ENCODE results near the gene PCSK7. TPM values are rescaled to one million over a fixed set of nuclear protein-coding genes. Genes with fewer than 3 reads are reported as not detected.

PCSK7 gene
- total and polyA plus RNA-seq, 2 experiments from 2014 or later: 31.7 to 46.6 TPM

DNA sequence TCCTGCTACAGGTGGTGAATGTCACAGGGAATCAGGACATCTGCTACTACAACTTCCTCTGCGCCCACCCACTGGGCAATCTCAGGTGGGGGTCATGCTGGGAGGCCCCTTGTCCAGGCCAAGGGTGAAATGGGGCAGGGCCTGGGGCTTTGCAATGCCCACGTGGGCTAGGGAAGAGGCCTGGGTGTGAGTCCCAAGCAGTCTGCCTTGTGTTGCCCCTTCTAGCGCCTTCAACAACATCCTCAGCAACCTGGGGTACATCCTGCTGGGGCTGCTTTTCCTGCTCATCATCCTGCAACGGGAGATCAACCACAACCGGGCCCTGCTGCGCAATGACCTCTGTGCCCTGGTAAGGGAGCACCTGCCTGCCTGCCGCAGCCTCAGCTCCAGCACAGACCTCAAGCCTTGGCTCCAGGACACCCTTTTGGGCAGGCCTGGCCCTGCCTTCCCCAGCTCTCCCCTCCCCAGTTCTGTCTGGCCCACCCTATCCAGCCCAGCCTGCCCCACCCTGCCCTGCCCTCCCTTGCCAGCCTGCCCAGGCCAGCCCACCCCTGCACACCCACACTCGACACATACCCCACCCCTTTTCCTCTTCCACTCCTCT lies 41.8 kb downstream of the PCSK7 start:
- TF ChIP-seq, protein P1, sequence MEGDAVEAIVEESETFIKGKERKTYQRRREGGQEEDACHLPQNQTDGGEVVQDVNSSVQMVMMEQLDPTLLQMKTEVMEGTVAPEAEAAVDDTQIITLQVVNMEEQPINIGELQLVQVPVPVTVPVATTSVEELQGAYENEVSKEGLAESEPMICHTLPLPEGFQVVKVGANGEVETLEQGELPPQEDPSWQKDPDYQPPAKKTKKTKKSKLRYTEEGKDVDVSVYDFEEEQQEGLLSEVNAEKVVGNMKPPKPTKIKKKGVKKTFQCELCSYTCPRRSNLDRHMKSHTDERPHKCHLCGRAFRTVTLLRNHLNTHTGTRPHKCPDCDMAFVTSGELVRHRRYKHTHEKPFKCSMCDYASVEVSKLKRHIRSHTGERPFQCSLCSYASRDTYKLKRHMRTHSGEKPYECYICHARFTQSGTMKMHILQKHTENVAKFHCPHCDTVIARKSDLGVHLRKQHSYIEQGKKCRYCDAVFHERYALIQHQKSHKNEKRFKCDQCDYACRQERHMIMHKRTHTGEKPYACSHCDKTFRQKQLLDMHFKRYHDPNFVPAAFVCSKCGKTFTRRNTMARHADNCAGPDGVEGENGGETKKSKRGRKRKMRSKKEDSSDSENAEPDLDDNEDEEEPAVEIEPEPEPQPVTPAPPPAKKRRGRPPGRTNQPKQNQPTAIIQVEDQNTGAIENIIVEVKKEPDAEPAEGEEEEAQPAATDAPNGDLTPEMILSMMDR (IDR thresholded peaks at IDR 0.05; ENCODE audit: low read depth, low read length): no peak

DNA sequence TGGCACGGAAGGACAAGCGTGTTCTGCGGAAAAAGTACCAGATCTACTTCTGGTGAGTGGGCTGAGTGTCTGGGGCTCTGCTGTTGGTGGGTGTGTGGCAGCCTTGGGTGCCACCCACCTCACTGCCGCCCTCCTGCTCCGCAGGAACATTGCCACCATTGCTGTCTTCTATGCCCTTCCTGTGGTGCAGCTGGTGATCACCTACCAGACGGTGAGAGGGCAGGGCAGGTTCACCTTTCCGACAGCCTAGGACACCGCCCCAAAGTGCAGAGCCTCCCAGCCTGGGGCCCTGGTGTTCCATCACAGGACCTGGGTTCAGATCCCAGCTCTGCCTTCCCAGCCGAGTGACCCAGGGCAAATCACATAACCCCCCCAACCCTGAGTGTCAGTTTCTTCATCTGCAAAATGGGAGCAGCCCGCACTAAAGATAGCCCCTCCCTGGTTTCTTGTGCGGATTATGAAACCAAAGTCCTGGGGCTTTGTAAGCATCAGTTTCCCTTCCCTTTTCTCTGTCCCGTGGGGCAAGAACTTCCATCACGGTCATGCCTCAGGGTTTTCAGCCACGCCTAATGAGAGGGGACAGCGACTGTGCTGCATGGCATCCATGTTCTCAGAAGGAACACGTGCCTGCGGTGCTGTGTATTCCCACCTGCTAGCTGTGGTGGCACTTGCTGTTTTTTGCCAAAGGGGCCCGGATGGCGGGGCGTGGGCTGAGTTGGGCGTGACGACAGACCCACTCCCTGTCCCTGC lies 42.5 kb downstream of the PCSK7 start:
- TF ChIP-seq, protein P1 (IDR thresholded peaks at IDR 0.05; ENCODE audit: low read depth, low read length): no peak

More for the DNA sequence above, 41.8 kb downstream of the PCSK7 start:
- Histone ChIP-seq H3K4me1 (ENCODE audit: low read depth) (no peaks in the 10 kb centered on the region), H3K9me3 (ENCODE audit: low read depth) (no peaks in the 10 kb centered on the region), H3K4me3 (no peak overlapping the region), H3K36me3 (peaks cover 12% of the 10 kb centered on the region), H3K27ac (no peak overlapping the region), H3K27me3 (no peaks in the 10 kb centered on the region)
- DNase-seq (ENCODE audit: low read depth in 1 of 2, low spot score in 1 of 2): no peak

DNA sequence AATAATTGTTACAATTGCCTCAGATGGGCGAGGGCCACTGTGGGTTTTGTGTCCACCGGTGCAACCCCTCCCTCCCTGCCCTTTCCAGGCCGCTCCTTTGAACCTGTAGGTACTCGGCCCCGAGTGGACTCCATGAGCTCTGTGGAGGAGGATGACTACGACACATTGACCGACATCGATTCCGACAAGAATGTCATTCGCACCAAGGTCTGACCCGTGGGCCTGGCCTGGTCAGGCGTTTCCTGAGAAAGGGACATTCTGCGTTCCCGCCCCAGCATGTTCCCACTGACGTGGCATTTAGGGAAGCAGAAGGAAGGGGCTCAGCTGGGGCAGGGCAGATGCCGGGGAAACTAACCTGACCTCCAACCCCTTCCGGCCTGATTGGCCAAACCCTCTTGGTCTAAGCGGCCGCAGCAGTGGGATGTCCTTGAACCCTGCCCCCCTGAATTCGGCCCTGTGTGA lies 43.2 kb downstream of the PCSK7 start:
- Histone ChIP-seq H3K27ac (no peak overlapping the region), H3K4me1 (ENCODE audit: low read depth) (no peaks in the 10 kb centered on the region), H3K27me3 (no peaks in the 10 kb centered on the region), H3K36me3 (peaks cover 13% of the 10 kb centered on the region), H3K4me3 (no peak overlapping the region), H3K9me3 (ENCODE audit: low read depth) (no peaks in the 10 kb centered on the region)
- no peak for DNase-seq (ENCODE audit: low read depth in 1 of 2, low spot score in 1 of 2)
- TF ChIP-seq, protein P1 (IDR thresholded peaks at IDR 0.05; ENCODE audit: low read depth, low read length): no peak

More for the DNA sequence above, 42.5 kb downstream of the PCSK7 start:
- Histone ChIP-seq H3K36me3 (peaks cover 10% of the 10 kb centered on the region), H3K4me1 (ENCODE audit: low read depth) (no peaks in the 10 kb centered on the region), H3K9me3 (ENCODE audit: low read depth) (no peaks in the 10 kb centered on the region), H3K27me3 (no peaks in the 10 kb centered on the region), H3K27ac (no peak overlapping the region), H3K4me3 (no peak overlapping the region)
- no peak for DNase-seq (ENCODE audit: low read depth in 1 of 2, low spot score in 1 of 2)

DNA sequence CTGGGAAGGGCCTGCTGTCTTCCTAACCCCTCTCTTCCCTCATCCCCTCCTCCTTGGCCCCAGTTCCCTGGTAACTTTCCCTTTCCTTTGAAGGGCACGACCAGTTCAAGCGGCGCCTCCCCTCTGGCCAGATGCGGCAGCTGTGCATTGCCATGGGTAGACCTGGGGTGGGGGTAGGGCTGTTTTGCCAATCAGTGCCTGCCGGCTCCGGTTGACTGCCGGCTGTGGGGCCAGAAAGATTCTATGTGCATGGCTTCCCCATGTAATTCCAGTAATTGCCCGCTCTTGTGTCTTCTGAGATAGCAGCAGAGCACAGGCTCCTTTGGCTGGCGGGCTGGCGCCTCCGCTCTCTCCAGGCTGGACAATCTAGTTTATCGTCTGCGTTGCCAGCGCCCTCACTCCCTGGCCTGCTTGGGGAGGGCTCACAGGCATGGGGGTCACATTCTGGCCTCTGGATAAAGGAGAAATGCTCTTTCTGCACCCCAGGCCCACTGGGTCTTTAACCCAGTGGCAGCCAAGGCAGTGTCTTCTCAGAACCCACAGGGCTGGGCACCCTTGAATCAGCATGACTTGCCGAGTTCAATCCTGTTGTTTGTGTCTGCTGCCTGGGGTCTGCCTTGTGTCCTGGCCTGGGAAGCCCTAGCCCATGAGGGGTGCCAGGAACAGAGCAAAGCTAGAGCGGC lies 43.9 kb downstream of the PCSK7 start:
- Histone ChIP-seq H3K4me1 (ENCODE audit: low read depth) (no peaks in the 10 kb centered on the region), H3K27me3 (no peaks in the 10 kb centered on the region), H3K36me3 (peaks cover 15% of the 10 kb centered on the region), H3K9me3 (ENCODE audit: low read depth) (no peaks in the 10 kb centered on the region), H3K27ac (no peak overlapping the region), H3K4me3 (no peak overlapping the region)
- no peak for DNase-seq (ENCODE audit: low read depth in 1 of 2, low spot score in 1 of 2)
- TF ChIP-seq, protein P1 (IDR thresholded peaks at IDR 0.05; ENCODE audit: low read depth, low read length): no peak

DNA sequence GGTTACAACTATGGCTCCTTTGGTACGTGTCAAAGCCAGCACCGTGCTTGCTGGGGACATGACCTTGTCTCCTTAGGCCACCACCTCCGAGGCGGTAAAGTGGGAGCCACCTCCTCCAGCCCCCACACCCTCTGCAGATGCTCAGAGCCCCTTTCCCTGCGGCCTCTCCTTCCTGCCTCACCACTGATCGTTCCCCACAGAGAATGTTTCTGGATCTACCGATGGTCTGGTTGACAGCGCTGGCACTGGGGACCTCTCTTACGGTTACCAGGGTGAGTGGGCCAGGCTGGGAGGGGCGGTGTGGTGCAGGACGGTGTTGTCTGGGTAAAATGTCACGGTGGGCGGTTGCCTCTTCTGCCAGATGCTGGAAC lies 44.5 kb downstream of the PCSK7 start:
- Histone ChIP-seq H3K9me3 (ENCODE audit: low read depth) (no peaks in the 10 kb centered on the region), H3K27me3 (no peaks in the 10 kb centered on the region), H3K4me1 (ENCODE audit: low read depth) (no peaks in the 10 kb centered on the region), H3K27ac (no peak overlapping the region), H3K36me3 (peaks cover 15% of the 10 kb centered on the region), H3K4me3 (no peak overlapping the region)
- TF ChIP-seq, protein P1 (IDR thresholded peaks at IDR 0.05; ENCODE audit: low read depth, low read length): no peak
- DNase-seq (ENCODE audit: low read depth in 1 of 2, low spot score in 1 of 2): no peak
